Renal pelvis (tissue), 12 donors: ENCODE data around the gene DEK. TPM values are rescaled to one million over a fixed set of nuclear protein-coding genes. Genes with fewer than 3 reads are reported as not detected.
"Not testable (repeated sequence)": the region's sequence is repeated elsewhere in the genome, so short reads cannot be mapped to it uniquely, and the experiment has no call there.

Experiments used
- DNase-seq: peaks from one replicate; pipeline ENCODE4 v3.0.0-alpha.2; 2013
- long read RNA-seq, 16 experiments: transcript quantifications; one replicate each; lab custom pipeline, GENCODE V29; 2026
- polyA plus RNA-seq, 3 donors: library from polyadenylated mRNA; unstranded; fragments of 120-200 nt; gene quantifications; one replicate each; pipeline ENCODE4 v1.2.1, GENCODE V29; 2013; ENCODE audit not compliant: insufficient read length in 3 of 3

The DEK gene, protein sequence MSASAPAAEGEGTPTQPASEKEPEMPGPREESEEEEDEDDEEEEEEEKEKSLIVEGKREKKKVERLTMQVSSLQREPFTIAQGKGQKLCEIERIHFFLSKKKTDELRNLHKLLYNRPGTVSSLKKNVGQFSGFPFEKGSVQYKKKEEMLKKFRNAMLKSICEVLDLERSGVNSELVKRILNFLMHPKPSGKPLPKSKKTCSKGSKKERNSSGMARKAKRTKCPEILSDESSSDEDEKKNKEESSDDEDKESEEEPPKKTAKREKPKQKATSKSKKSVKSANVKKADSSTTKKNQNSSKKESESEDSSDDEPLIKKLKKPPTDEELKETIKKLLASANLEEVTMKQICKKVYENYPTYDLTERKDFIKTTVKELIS
- polyA plus RNA-seq: 100 to 1,000 TPM; 189 to 210 (median 192) TPM
- long read RNA-seq, donor 1, transcript DEK-202 (11 exons, 3,427 nt): major isoform, 26 of 85 reads
- long read RNA-seq, donor 1, partial matches to known transcripts: 56 of 85 reads
- long read RNA-seq, donor 1, other reads (novel, unspliced or antisense): 0 of 85 reads
- long read RNA-seq, donor 2, transcript DEK-202 (11 exons, 3,427 nt): major isoform, 31 of 104 reads
- long read RNA-seq, donor 2, partial matches to known transcripts: 69 of 104 reads
- long read RNA-seq, donor 2, other reads (novel, unspliced or antisense): 0 of 104 reads
- long read RNA-seq, donor 3, transcript DEK-202 (11 exons, 3,427 nt): major isoform, 23 of 96 reads
- long read RNA-seq, donor 3, partial matches to known transcripts: 70 of 96 reads
- long read RNA-seq, donor 3, other reads (novel, unspliced or antisense): 0 of 96 reads
- long read RNA-seq, donor 4, transcript DEK-202 (11 exons, 3,427 nt): major isoform, 22 of 52 reads
- long read RNA-seq, donor 4, partial matches to known transcripts: 29 of 52 reads
- long read RNA-seq, donor 4, other reads (novel, unspliced or antisense): 0 of 52 reads
- long read RNA-seq, donor 5, transcript DEK-202 (11 exons, 3,427 nt): major isoform, 6 of 47 reads
- long read RNA-seq, donor 5, partial matches to known transcripts: 39 of 47 reads
- long read RNA-seq, donor 5, other reads (novel, unspliced or antisense): 0 of 47 reads
- long read RNA-seq, donor 6, transcript DEK-202 (11 exons, 3,427 nt): major isoform, 22 of 86 reads
- long read RNA-seq, donor 6, partial matches to known transcripts: 60 of 86 reads
- long read RNA-seq, donor 6, other reads (novel, unspliced or antisense): 0 of 86 reads
- long read RNA-seq, donor 7, transcript DEK-202 (11 exons, 3,427 nt): major isoform, 18 of 116 reads
- long read RNA-seq, donor 7, partial matches to known transcripts: 93 of 116 reads
- long read RNA-seq, donor 7, other reads (novel, unspliced or antisense): 0 of 116 reads
- long read RNA-seq, donor 8, transcript DEK-202 (11 exons, 3,427 nt): major isoform, 10 of 42 reads
- long read RNA-seq, donor 8, partial matches to known transcripts: 31 of 42 reads
- long read RNA-seq, donor 8, other reads (novel, unspliced or antisense): 0 of 42 reads
- long read RNA-seq, donor 9, transcript DEK-202 (11 exons, 3,427 nt): major isoform, 35 of 124 reads
- long read RNA-seq, donor 9, partial matches to known transcripts: 86 of 124 reads
- long read RNA-seq, donor 9, other reads (novel, unspliced or antisense): 0 of 124 reads
- long read RNA-seq, donor 10, transcript DEK-202 (11 exons, 3,427 nt): major isoform, 14 of 90 reads
- long read RNA-seq, donor 10, partial matches to known transcripts: 74 of 90 reads
- long read RNA-seq, donor 10, other reads (novel, unspliced or antisense): 0 of 90 reads
- long read RNA-seq, donor 11, transcript DEK-202 (11 exons, 3,427 nt): major isoform, 5 of 63 reads
- long read RNA-seq, donor 11, partial matches to known transcripts: 55 of 63 reads
- long read RNA-seq, donor 11, other reads (novel, unspliced or antisense): 0 of 63 reads
- long read RNA-seq, donor 12, transcript DEK-202 (11 exons, 3,427 nt): major isoform, 49 of 129 reads
- long read RNA-seq, donor 12, partial matches to known transcripts: 76 of 129 reads
- long read RNA-seq, donor 12, other reads (novel, unspliced or antisense): 0 of 129 reads
- long read RNA-seq, donor 13, transcript DEK-207 (4 exons, 661 nt): major isoform, 5 of 38 reads
- long read RNA-seq, donor 13, partial matches to known transcripts: 28 of 38 reads
- long read RNA-seq, donor 13, other reads (novel, unspliced or antisense): 0 of 38 reads
- long read RNA-seq, donor 14, transcript DEK-206 (4 exons, 791 nt): minor isoform, 5 of 205 reads
- long read RNA-seq, donor 14, transcript DEK-207 (4 exons, 661 nt): minor isoform, 12 of 205 reads
- long read RNA-seq, donor 14, transcript DEK-202 (11 exons, 3,427 nt): major isoform, 15 of 205 reads
- long read RNA-seq, donor 14, partial matches to known transcripts: 172 of 205 reads
- long read RNA-seq, donor 14, other reads (novel, unspliced or antisense): 0 of 205 reads
- long read RNA-seq, donor 15, transcript DEK-202 (11 exons, 3,427 nt): major isoform, 31 of 77 reads
- long read RNA-seq, donor 15, partial matches to known transcripts: 45 of 77 reads
- long read RNA-seq, donor 15, other reads (novel, unspliced or antisense): 0 of 77 reads
- long read RNA-seq, donor 16, transcript DEK-202 (11 exons, 3,427 nt): major isoform, 25 of 93 reads
- long read RNA-seq, donor 16, partial matches to known transcripts: 65 of 93 reads
- long read RNA-seq, donor 16, other reads (novel, unspliced or antisense): 0 of 93 reads

- peak; percentile 91 for DNase-seq
Measured at GRCh38 chr6:18264219-18264922, at the start of gene DEK. TSS of gene DEK (minus strand) at chr6:18264530. CDS start at chr6:18263987, 543 bp downstream.

- DNase-seq: no peak
Measured at GRCh38 chr6:18312368-18312767, 48.0 kb upstream of the DEK start.

DNA sequence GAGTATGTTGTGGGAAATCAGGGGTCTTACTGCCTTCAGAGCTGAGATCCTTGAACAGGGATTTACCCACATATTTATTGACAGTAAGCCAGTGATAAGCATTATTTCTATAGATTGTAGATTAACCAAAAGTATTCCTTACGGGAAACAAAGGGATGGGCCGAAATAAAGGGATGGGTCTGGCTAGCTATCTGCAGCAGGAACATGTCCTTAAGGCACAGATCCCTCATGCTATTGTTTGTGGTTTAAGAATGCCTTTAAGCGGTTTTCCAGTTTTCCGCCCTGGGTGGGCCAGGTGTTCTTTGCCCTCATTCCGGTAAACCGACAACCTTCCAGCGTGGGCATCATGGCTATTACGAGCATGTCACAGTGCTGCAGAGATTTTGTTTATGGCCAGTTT is 45.7 kb upstream of the DEK start:
- DNase-seq: not testable (repeated sequence)

GRCh38 chr6:18309046-18309445 is 44.7 kb upstream of the DEK start:
- no peak for DNase-seq

DNA sequence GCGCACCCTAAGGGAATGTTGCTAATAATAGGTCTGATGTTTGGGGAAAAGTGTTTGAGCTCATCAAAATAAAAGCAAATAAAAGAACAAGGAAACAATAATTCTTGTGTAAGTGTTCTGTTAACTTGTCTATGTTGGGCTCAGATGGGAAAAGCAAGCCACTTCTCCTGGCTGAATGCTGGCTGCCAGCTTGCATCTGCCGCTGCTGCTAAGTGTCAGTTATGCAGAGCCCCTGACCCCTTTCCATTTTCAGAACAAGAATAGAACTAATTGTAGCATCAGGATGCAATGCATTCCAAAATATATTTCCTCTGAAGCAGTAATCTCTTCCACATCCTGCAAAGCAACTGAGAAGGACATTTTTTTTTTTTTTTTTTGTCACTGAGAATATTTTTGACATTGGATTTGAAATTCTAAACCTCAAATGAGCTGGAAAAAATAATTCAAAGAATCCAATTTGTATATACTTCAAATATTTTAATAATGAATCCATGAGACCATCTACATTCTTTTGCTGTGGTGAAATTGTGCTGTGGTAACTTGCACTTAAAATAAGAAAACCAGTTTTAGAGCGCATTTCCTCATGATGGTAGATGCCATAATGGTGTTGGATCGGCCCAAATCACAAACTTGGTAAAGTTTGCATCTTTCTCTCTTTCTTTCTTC is 43.9 kb upstream of the DEK start:
- DNase-seq: no peak

DNA sequence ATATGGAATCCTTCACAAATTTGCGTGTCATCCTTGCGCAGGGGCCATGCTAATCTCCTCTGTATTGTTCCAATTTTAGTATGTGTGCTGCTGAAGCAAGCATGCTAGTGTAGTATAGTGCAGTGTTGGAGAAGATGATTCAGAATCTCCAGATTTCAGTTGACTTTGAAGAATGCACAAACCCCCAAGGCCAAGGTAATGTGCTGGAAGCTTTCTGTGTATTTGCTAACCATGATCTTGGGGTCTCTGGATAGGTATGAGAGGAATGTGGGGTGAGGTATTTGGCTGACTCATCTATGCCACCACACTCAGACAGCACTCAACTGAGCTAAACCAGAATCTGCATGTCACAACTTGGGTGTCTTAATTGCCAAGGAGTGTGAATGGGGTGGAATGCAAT is 42.6 kb upstream of the DEK start:
- DNase-seq: no peak

DNA sequence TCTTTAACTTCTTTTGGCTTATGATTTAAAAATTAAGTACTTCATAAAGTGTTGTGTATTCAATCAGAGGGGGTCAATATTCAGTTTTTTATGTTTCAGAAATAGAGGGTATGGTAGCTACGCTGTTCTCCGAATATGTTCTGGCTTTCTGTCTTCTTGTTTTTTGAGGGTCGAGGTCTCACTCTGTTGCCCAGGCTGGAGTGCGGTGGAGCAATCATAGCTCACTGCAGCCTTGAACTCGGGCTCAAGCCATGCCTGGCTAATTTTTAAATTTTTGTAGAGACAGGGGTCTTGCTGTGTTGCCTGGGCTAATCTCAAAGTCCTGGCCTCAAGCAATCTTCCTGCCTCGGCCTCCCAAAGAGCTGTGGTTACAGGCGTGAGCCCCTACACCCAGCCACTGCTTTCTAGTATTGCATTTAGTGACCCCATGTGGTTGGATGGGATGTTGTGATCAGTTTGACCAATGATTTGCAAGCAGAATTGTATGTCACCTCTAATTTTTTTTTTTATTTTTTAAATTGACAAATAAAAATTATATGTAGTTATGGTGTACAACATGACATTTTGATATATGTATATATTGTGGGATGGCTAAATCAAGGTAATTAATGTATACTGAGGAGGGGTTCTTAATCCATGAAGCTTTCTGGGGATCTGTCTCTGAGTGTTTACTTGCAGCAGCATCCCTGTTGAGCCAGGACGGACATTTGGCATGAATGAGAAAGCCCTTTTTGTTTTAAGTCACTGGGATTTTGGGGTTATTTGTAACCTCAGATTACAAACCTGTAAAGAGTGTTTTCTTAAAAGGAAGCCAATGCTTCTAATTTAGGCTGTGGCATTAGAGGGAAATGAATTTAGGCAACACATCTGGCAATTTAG is 38.5 kb upstream of the DEK start:
- no peak for DNase-seq

DNA sequence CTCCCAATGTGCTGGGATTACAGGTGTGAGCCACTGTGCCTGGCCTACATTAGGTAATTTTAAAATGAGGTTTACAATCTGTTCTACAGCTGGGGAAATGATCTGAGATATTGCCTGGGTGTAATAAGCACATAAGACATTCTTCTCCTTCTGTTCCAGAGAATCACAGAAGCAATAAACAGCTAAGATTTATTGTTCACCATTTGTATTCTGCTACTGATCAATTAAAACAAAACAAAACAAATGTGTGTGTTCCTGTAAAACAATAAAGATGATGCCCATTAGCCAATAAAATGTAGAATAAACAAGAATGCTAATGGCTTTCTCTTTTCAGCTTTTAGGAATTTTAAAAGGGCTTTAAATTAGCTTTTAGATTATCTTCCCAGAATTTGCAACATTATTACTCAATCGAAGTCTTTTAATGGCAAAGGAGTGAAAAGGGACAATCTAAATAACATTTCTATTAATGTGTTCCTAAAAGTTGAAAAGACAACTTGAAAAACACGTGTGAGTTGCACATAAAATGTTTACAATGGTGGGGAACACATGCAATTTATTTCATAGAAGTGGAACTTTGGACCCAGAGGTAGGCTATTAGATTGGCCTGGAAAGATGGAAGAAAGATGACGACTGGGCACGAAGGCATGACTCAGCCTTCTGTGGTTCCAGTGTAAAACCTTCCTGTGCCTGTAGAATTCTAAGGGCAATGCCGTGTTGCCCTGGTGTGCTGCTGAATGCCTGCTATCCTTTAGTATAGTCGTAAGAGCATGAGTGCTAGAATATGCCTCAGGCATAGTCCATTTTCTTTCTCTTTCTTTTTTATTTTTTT is 29.0 kb upstream of the DEK start:
- DNase-seq: no peak

- no peak for DNase-seq
Measured at GRCh38 chr6:18289283-18289682, 25.0 kb upstream of the DEK start.

DNA sequence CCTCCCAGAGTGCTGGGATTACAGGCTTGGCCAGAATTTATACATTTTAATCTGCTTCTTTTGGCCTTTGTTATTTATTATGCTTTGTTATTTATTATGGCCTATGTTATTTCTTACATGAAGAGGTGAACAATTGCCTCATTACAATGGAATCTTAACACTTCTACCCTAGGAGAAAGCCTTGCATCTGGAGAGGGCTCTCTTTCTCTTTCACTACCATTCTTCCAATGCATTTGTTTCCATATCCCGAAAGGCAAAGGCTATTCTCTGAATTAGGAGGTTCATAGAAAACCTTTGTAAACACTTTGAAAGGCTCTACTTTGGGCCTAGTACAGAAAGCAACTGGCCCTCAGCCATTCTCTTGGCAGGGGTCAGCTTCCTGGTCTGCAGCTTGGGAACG is 19.9 kb upstream of the DEK start:
- no peak for DNase-seq

GRCh38 chr6:18281564-18281963 is 17.2 kb upstream of the DEK start:
- no peak for DNase-seq

GRCh38 chr6:18280084-18280483 is 15.8 kb upstream of the DEK start:
- no peak for DNase-seq

DNA sequence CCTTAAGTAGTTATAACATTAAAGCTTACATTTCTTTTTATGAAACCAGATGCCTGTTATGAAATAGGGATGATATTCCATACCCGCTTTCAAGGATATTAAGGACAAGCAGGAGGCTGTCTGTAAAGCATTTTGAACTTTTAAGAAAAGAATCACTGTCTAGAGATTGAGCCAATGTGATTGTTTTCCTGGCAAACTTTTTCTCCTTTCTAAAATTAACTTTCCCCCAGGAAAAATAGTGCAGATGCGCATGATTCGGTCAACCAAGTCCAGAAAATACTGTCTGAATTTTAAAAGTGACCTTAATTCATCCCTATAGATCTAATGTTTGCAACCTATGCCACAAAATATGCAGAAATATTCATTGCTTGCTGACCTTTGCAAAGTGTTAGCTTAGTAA is 15.1 kb upstream of the DEK start:
- no peak for DNase-seq

GRCh38 chr6:18277237-18278006 is 13.1 kb upstream of the DEK start:
- no peak for DNase-seq
